HCT116 (cell line): ENCODE measurements around the gene PRPF6. TPM values are rescaled to one million over a fixed set of nuclear protein-coding genes. Genes with fewer than 3 reads are reported as not detected.
A peak's percentile ranks its signal among the peaks of the same experiment; 100 is the strongest.

Experiments
- ATAC-seq: fragments of 200-7000 bp; cut with Tn5 transposase; 2 replicates; pipeline ENCODE4 v1.9.1; 2020; ENCODE audit warnings: mild to moderate bottlenecking, moderate library complexity
- BruUV-seq: library from RNA; stranded (reverse); fragments of 400-500 nt; replicated peaks from 2 replicates; lab custom pipeline; 2021; lab: Mats Ljungman, UMichigan
- CTCF ChIA-PET: fragments of 300-600 bp; sonication (Branson Sonifier 250); formaldehyde crosslinking; loops from one replicate; lab custom pipeline; 2021; ENCODE audit warnings: antibody characterized with exemption; lab: Charles Lee
- POLR2A ChIA-PET: fragments of 300-600, 350-600 bp; sonication (Branson Sonifier 250); formaldehyde crosslinking; loops from one replicate; lab custom pipeline; 2021; ENCODE audit warnings: antibody characterized with exemption; lab: Charles Lee
- RAD21 ChIA-PET, 2 experiments: fragments of 300-600 bp; sonication (Branson Sonifier 250); formaldehyde crosslinking; loops; one replicate each; lab custom pipeline; 2023; ENCODE audit warnings: low total read pairs in 2 of 2; ENCODE audit not compliant: uncharacterized antibody in 2 of 2, unreplicated experiment in 2 of 2, low non-redundant PET in 1 of 2; lab: Charles Lee
- DNase-seq: peaks from one replicate; pipeline ENCODE4 v3.0.0-alpha.2; 2010; ENCODE audit warnings: low read depth, low spot score
- H2AFZ ChIP-seq: fragments of 200-600 bp; shearing (Covaris generic), sonication (generic); 2 replicates; pipeline ENCODE4 v1.6.1; 2017; ENCODE audit warnings: low read depth, mixed run types, mixed read lengths, antibody characterized with exemption, low read length; ENCODE audit not compliant: poor library complexity, severe bottlenecking
- H3K27ac ChIP-seq: 2 replicates; pipeline ENCODE4 v1.5.1; 2012; ENCODE audit warnings: low read depth, low read length
- H3K27me3 ChIP-seq: fragments of 200-600 bp; sonication (generic); 2 replicates; pipeline ENCODE4 v1.6.1; 2016; ENCODE audit warnings: mixed run types, low read length, mixed read lengths; ENCODE audit not compliant: insufficient read depth
- H3K36me3 ChIP-seq, 2 experiments: fragments of 200-500 bp in 1 of 2; fragments of 200-600 bp in 1 of 2; sonication (Bioruptor generic) in 1 of 2; sonication (generic) in 1 of 2; 2 replicates each; pipeline versions ENCODE4 v1.5.1 to v1.6.1; 2014 to 2016; ENCODE audit warnings: low read length in 2 of 2, inconsistent platforms in 1 of 2, mixed read lengths in 1 of 2, mixed run types in 1 of 2; ENCODE audit not compliant: insufficient read depth in 2 of 2, control insufficient read depth in 1 of 2
- H3K4me1 ChIP-seq, 2 experiments: fragments of 200-600 bp in 1 of 2; sonication (generic) in 1 of 2; 2 replicates each; pipeline versions ENCODE4 v1.5.1 to v1.6.1; 2012 to 2017; ENCODE audit warnings: low read length in 2 of 2, inconsistent platforms in 1 of 2, mild to moderate bottlenecking in 1 of 2, mixed read lengths in 1 of 2, mixed run types in 1 of 2, moderate library complexity in 1 of 2; ENCODE audit not compliant: insufficient read depth in 2 of 2, control insufficient read depth in 1 of 2
- H3K4me2 ChIP-seq: fragments of 200-600 bp; sonication (generic); 2 replicates; pipeline ENCODE4 v1.6.1; 2017; ENCODE audit warnings: mixed run types, low read length, mixed read lengths
- H3K4me3 ChIP-seq, 2 experiments: fragments of 200-600 bp in 1 of 2; sonication (generic) in 1 of 2; replicated peaks in 1 of 2; 2 replicates each; pipeline ENCODE4 v1.5.1; 2011 to 2016; ENCODE audit warnings: low read length in 2 of 2, control low read depth in 1 of 2, low read depth in 1 of 2, mild to moderate bottlenecking in 1 of 2, mixed read lengths in 1 of 2, mixed run types in 1 of 2
- H3K79me2 ChIP-seq: fragments of 200-600 bp; sonication (generic); 2 replicates; pipeline ENCODE4 v1.6.1; 2017; ENCODE audit warnings: mild to moderate bottlenecking, mixed run types, low read length, moderate library complexity, mixed read lengths; ENCODE audit not compliant: insufficient read depth
- H3K9ac ChIP-seq: fragments of 200-600 bp; sonication (generic); 2 replicates; pipeline ENCODE4 v1.6.1; 2016; ENCODE audit warnings: low read length, mixed read lengths
- H3K9me2 ChIP-seq: fragments of 200-600 bp; sonication (generic), shearing (Covaris generic); 2 replicates; pipeline ENCODE4 v1.6.1; 2017; ENCODE audit warnings: mixed run types, mild to moderate bottlenecking, moderate library complexity; ENCODE audit not compliant: insufficient read depth
- H3K9me3 ChIP-seq, 2 experiments: fragments of 200-500 bp in 1 of 2; fragments of 200-600 bp in 1 of 2; sonication (Bioruptor generic) in 1 of 2; sonication (generic) in 1 of 2; 2 replicates each; pipeline ENCODE4 v1.6.1; 2014 to 2017; ENCODE audit warnings: low read length in 2 of 2, mixed read lengths in 2 of 2, inconsistent platforms in 1 of 2, low read depth in 1 of 2, mild to moderate bottlenecking in 1 of 2, mixed run types in 1 of 2, moderate library complexity in 1 of 2; ENCODE audit not compliant: control insufficient read depth in 1 of 2, insufficient read depth in 1 of 2
- H4K20me1 ChIP-seq: fragments of 200-600 bp; sonication (generic), shearing (Covaris generic); 2 replicates; pipeline ENCODE4 v1.6.1; 2017; ENCODE audit warnings: mixed run types, mild to moderate bottlenecking, moderate library complexity; ENCODE audit not compliant: insufficient read depth
- ATF3 ChIP-seq: IDR thresholded peaks from 2 replicates; pipeline ENCODE4 v1.6.1; 2012
- CBX3 ChIP-seq: IDR thresholded peaks from 2 replicates; pipeline ENCODE4 v1.6.1; 2012; ENCODE audit warnings: low read depth
- CTCF ChIP-seq, 3 experiments: fragments of 200-600 bp in 1 of 3; sonication (generic) in 1 of 3; IDR thresholded peaks in 2 of 3; conservative IDR thresholded peaks in 1 of 3; 2 replicates each; pipeline ENCODE4 v1.5.1; 2012 to 2017; ENCODE audit warnings: low read depth in 2 of 3, low read length in 2 of 3, antibody characterized with exemption in 1 of 3, borderline replicate concordance in 1 of 3, control low read depth in 1 of 3, mild to moderate bottlenecking in 1 of 3, mixed read lengths in 1 of 3, mixed run types in 1 of 3, moderate library complexity in 1 of 3; ENCODE audit not compliant: insufficient read depth in 1 of 3
- EZH2phosphoT487 ChIP-seq: fragments of 200-600 bp; IDR thresholded peaks from 2 replicates; pipeline ENCODE4 v1.6.1; 2018; ENCODE audit warnings: antibody characterized with exemption, borderline replicate concordance
- MAX ChIP-seq: IDR thresholded peaks from 2 replicates; pipeline ENCODE4 v1.6.1; 2012
- SIN3A ChIP-seq: IDR thresholded peaks from 2 replicates; pipeline ENCODE4 v1.6.1; 2012; ENCODE audit warnings: low read depth
- SRF ChIP-seq: IDR thresholded peaks from 2 replicates; pipeline ENCODE4 v1.6.1; 2012; ENCODE audit warnings: low read depth
- ZNF274 ChIP-seq: fragments of 200-500 bp; sonication (Bioruptor generic); IDR thresholded peaks from 2 replicates; pipeline ENCODE4 v1.6.1; 2014; ENCODE audit warnings: mild to moderate bottlenecking, low read depth, low read length, inconsistent platforms
- intact Hi-C: fragments of 100-400 bp; cut with micrococcal nuclease; formaldehyde crosslinking; loops from 2 replicates; pipeline ENCODE4 v1.10.0; 2022
- total RNA-seq: library from RNA; stranded (reverse); gene quantifications from one replicate; pipeline ENCODE4 v1.2.1, GENCODE V29; 2021; ENCODE audit not compliant: unreplicated experiment

PRPF6 gene
- total RNA-seq, 1 experiment from 2014 or later = 74.9 TPM

DNA sequence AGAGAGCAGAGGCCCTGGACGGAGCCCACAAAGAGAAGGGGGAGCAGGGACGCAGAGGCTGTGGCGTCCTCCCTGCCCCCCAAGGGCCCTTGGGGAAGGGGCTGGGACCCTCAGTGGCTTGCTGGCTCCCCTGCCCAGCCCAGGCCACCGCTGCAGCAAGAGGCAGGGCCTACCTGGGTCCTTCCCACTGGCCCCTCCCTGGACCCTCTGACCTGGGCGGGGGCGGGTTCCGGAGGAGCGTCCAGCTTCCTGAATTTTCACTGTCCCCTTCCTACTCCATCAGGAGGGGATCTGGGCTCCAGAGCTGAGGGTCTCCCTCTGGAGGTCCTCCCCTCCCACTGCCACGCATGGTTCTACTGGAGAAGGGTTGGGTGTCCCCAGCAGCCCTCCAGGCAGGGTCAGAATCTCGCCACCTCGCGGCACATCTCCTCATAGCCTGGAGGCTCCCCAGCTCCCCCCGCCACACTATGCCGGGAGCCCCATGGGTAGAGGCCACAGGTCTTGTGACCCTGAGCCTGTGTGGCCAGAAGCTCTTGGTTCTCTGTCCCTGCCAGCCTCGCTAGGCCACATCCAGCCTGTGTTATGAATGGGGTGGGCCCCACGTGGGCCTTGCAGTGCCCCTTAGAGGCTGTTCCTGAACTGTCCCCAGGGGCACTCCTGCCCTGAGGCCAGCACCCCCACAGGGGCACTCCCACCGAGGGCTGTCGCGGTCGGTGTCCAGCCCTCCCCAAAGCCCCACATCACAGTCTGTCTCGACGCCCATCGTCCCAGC is 69.5 kb downstream of the PRPF6 start:
- no peaks in the 10 kb centered on the region for H3K36me3 ChIP-seq
- peak overlapping the region; percentile 23; the same call in 1 of the 2 replicates for H3K27ac ChIP-seq
- ChIA-PET RAD21 (no interaction called here), POLR2A (no interaction called here), CTCF (interaction anchor here (0.8 to 1.0 kb wide), 2 partner anchors 11 to 12 kb away, joined by 3 read pairs; no protein-coding TSS in a partner anchor)
- DNase-seq = no peak
- H3K4me1 ChIP-seq = peaks cover 22 to 38% of the 10 kb centered on the region in 2 experiments
- intact Hi-C loops = loop anchor here (10.0 kb wide), 1 partner anchor 346 kb away; the partner anchor contains the start of genes ARFRP1 and ZGPAT
- H4K20me1 ChIP-seq = no peaks in the 10 kb centered on the region
- no peaks in the 10 kb centered on the region for H3K9me3 ChIP-seq
- no peaks in the 10 kb centered on the region for H3K79me2 ChIP-seq
- H3K27me3 ChIP-seq = no peaks in the 10 kb centered on the region
- no peak overlapping the region for H2AFZ ChIP-seq
- no peak for TF ChIP-seq EZH2phosphoT487
- TF ChIP-seq SIN3A = no peak
- no peak for TF ChIP-seq MAX
- no peak for TF ChIP-seq ZNF274
- TF ChIP-seq CBX3 = no peak
- TF ChIP-seq SRF = no peak
- peak overlapping the region; percentile 51; the same call in 1 of the 2 replicates for H3K9ac ChIP-seq
- BruUV-seq = no TSS peak
- ATAC-seq = no peak
- H3K4me2 ChIP-seq = peak overlapping the region; percentile 80
- H3K9me2 ChIP-seq = no peaks in the 10 kb centered on the region
- H3K4me3 ChIP-seq = peak overlapping the region in 1 of 2 experiments; percentile 56; a peak in 1 of 4 replicates

DNA sequence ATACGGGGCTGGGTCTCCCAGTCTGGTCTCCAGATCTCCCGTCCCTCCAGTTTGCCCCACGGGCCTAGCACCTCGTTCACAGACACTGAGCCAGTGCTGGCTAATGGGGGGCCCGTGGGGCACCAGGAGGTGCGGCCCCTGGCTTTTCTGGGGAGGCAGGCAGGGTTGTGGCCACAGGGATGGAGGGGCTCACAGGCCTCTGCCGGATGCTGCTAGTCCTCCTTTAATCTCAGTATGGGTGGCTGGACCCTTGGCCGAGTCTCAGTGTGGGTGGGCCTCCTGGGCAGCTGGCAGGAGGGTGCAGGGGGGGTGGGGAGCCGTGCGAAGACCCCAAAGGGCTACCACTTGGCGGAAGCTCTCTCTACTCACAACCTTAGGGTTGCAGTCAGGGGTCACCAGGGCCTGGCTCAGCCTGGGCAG is 70.1 kb downstream of the PRPF6 start:
- peaks cover 16 to 36% of the 10 kb centered on the region in 2 experiments for H3K4me1 ChIP-seq
- no peaks in the 10 kb centered on the region for H3K9me2 ChIP-seq
- no TSS peak for BruUV-seq
- H4K20me1 ChIP-seq = no peaks in the 10 kb centered on the region
- intact Hi-C loops = loop anchor here (10.0 kb wide), 1 partner anchor 346 kb away; the partner anchor contains the start of genes ARFRP1 and ZGPAT
- ChIA-PET POLR2A (interaction anchor here (0.6 kb wide), 1 partner anchor 477 kb away, joined by 3 read pairs; no protein-coding TSS in a partner anchor), CTCF (interaction anchor here (0.8 kb wide), 1 partner anchor 13 kb away, joined by 3 read pairs; no protein-coding TSS in a partner anchor), RAD21 (no interaction called here)
- H3K79me2 ChIP-seq = no peaks in the 10 kb centered on the region
- H3K36me3 ChIP-seq = no peaks in the 10 kb centered on the region
- no peak overlapping the region for H3K9ac ChIP-seq
- no peak for DNase-seq
- H2AFZ ChIP-seq = no peak overlapping the region
- no peak overlapping the region for H3K4me3 ChIP-seq
- H3K4me2 ChIP-seq = no peak overlapping the region
- no peaks in the 10 kb centered on the region for H3K9me3 ChIP-seq
- no peak overlapping the region for H3K27ac ChIP-seq
- ATAC-seq = no peak
- TF ChIP-seq ATF3 (no peak), CTCF (IDR thresholded peaks at IDR 0.05 in 2 of 3, conservative IDR thresholded peaks at IDR 0.05 in 1 of 3; ENCODE audit: borderline replicate concordance in 1 of 3, insufficient read depth in 1 of 3, low read depth in 2 of 3, low read length in 2 of 3) (no peak)
- TF ChIP-seq, all 23 proteins: peak for 0
- H3K27me3 ChIP-seq = no peaks in the 10 kb centered on the region
